Neural crest cell (in vitro differentiated cells): ENCODE results near the gene PTGS1. TPM values are rescaled to one million over a fixed set of nuclear protein-coding genes. Genes with fewer than 3 reads are reported as not detected.
"Not testable (repeated sequence)": the region's sequence is repeated elsewhere in the genome, so short reads cannot be mapped to it uniquely, and the experiment has no call there.

ENCODE experiments used
- DNase-seq: peaks from one replicate; pipeline ENCODE4 v3.0.0; 2021; ENCODE audit warnings: low read depth, mixed read lengths, low spot score
- H3K27ac Mint-ChIP-seq: one replicate; pipeline ENCODE4 v1.8.0; 2021; ENCODE audit warnings: mild to moderate bottlenecking, mixed read lengths; ENCODE audit not compliant: unreplicated experiment
- H3K27me3 Mint-ChIP-seq: 2 replicates; pipeline ENCODE4 v1.8.0; 2021; ENCODE audit warnings: low read depth, mild to moderate bottlenecking, mixed read lengths
- H3K36me3 Mint-ChIP-seq: 2 replicates; pipeline ENCODE4 v1.8.0; 2021; ENCODE audit warnings: low read depth, mild to moderate bottlenecking, mixed read lengths
- H3K4me1 Mint-ChIP-seq: 2 replicates; pipeline ENCODE4 v1.8.0; 2021; ENCODE audit warnings: mixed read lengths
- H3K4me3 Mint-ChIP-seq: one replicate; pipeline ENCODE4 v1.8.0; 2021; ENCODE audit warnings: mild to moderate bottlenecking, mixed read lengths
- H3K9me3 Mint-ChIP-seq: 2 replicates; pipeline ENCODE4 v1.8.0; 2021; ENCODE audit warnings: mixed read lengths
- total RNA-seq: library from RNA; stranded (reverse); gene quantifications from 2 replicates; pipeline ENCODE4 v1.2.1, GENCODE V29; 2021
- TF ChIP-seq, protein P1 (sequence below): fragments of 200-600 bp; sonication (generic); conservative IDR thresholded peaks from 2 replicates; pipeline ENCODE4 v1.5.0; 2021; ENCODE audit warnings: antibody characterized with exemption, mild to moderate bottlenecking

The PTGS1 gene
- total RNA-seq, 1 donor from 2014 or later = 0.37 TPM

GRCh38 chr9:122403381-122404000 is 32.7 kb downstream of the PTGS1 start:
- no peak for DNase-seq
- H3K27ac Mint-ChIP-seq = no peak overlapping the region
- TF ChIP-seq, protein P1, sequence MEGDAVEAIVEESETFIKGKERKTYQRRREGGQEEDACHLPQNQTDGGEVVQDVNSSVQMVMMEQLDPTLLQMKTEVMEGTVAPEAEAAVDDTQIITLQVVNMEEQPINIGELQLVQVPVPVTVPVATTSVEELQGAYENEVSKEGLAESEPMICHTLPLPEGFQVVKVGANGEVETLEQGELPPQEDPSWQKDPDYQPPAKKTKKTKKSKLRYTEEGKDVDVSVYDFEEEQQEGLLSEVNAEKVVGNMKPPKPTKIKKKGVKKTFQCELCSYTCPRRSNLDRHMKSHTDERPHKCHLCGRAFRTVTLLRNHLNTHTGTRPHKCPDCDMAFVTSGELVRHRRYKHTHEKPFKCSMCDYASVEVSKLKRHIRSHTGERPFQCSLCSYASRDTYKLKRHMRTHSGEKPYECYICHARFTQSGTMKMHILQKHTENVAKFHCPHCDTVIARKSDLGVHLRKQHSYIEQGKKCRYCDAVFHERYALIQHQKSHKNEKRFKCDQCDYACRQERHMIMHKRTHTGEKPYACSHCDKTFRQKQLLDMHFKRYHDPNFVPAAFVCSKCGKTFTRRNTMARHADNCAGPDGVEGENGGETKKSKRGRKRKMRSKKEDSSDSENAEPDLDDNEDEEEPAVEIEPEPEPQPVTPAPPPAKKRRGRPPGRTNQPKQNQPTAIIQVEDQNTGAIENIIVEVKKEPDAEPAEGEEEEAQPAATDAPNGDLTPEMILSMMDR = no peak
- H3K27me3 Mint-ChIP-seq = peaks cover 61% of the 10 kb centered on the region
- no peak overlapping the region for H3K4me3 Mint-ChIP-seq
- H3K9me3 Mint-ChIP-seq = peaks cover 7% of the 10 kb centered on the region
- no peaks in the 10 kb centered on the region for H3K36me3 Mint-ChIP-seq
- H3K4me1 Mint-ChIP-seq = no peaks in the 10 kb centered on the region

DNA sequence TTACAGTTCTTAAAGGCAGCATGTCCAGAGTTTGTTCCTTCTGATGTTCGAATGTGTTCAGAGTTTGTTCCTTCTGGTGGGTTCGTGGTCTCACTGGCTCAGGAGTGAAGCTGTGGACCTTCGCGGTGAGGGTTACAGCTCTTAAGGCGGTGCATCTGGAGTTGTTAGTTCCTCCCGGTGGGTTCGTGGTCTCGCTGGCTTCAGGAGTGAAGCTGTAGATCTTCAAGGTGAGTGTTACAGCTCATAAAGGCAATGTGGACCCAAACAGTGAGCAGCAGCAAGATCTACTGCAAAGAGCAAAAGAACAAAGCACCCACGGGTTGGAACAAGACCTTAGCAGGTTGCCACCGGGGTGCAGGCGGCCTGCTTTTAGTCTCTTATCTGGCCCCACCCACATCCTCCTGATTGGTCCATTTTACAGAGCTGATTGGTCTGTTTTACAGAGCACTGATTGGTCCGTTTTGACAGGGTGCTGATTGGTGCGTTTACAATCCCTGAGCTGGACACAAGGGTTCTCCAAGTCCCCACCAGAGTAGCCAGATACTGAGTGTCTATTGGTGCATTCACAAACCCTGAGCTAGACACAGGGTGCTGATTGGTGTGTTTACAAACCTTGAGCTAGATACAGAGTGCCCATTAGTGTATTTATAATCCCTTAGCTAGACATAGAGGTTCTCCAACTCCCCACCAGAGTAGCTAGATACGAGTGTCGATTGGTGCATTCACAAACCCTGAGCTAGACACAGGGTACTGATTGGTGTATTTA is 34.7 kb downstream of the PTGS1 start:
- not testable (repeated sequence) for H3K36me3 Mint-ChIP-seq, H3K4me1 Mint-ChIP-seq, H3K9me3 Mint-ChIP-seq

DNA sequence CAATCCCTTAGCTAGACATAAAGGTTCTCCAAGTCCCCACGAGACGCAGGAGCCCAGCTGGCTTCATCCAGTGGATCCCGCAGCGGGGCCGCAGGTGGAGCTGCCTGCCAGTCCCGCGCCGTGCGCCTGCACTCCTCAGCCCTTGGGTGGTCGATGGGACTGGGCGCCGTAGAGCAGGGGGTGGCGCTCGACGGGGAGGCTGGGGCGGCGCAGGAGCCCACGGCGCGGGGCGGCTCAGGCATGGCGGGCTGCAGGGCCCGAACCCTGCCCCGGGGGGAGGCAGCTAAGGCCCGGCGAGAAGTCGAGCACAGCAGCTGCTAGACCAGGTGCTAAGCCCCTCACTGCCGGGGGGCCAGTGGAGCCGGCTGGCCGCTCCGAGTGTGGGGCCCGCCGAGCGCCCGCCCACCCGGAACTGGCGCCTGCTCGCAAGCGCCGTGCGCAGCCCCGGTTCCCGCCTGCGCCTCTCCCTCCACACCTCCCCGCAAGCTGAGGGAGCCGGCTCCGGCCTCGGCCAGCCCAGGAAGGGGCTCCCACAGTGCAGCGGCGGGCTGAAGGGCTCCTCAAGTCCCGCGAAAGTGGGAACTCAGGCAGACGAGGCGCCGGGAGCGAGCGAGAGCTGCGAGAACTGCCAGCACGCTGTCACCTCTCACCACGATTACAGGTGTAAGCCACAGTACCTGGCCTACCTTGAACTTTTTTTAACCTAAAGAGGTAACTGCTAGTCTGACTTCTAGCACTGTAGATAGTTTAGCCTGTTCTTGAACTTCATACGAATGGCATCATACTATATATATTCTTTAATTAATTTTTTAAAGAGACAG is 35.5 kb downstream of the PTGS1 start:
- no peak for DNase-seq
- TF ChIP-seq, protein P1 = no peak
- no peak overlapping the region for H3K4me3 Mint-ChIP-seq
- H3K27me3 Mint-ChIP-seq = peaks cover 48% of the 10 kb centered on the region
- peaks cover 5% of the 10 kb centered on the region for H3K9me3 Mint-ChIP-seq
- H3K27ac Mint-ChIP-seq = no peak overlapping the region
- H3K36me3 Mint-ChIP-seq = no peaks in the 10 kb centered on the region
- no peaks in the 10 kb centered on the region for H3K4me1 Mint-ChIP-seq

More for the DNA sequence above, 34.7 kb downstream of the PTGS1 start:
- not testable (repeated sequence) for DNase-seq, H3K27ac Mint-ChIP-seq, H3K4me3 Mint-ChIP-seq
- peaks cover 54% of the 10 kb centered on the region for H3K27me3 Mint-ChIP-seq

DNA sequence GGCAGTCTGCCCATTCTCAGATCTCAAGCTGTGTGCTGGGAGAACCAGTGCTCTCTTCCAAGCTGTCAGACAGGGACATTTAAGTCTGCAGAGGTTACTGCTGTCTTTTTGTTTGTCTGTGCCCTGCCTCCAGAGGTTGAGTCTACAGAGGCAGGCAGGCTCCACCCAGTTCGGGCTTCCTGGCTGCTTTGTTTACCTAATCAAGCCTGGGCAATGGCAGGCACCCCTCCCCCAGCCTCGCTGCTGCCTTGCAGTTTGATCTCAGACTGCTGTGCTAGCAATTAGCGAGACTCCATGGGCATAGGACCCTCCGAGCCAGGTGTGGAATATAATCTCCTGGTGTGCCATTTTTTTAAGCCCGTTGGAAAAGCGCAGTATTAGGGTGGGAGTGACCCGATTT is 43.3 kb downstream of the PTGS1 start:
- not testable (repeated sequence) for H3K27ac Mint-ChIP-seq, H3K36me3 Mint-ChIP-seq, DNase-seq, H3K4me1 Mint-ChIP-seq, H3K9me3 Mint-ChIP-seq, H3K4me3 Mint-ChIP-seq
- peaks cover 13% of the 10 kb centered on the region for H3K27me3 Mint-ChIP-seq

DNA sequence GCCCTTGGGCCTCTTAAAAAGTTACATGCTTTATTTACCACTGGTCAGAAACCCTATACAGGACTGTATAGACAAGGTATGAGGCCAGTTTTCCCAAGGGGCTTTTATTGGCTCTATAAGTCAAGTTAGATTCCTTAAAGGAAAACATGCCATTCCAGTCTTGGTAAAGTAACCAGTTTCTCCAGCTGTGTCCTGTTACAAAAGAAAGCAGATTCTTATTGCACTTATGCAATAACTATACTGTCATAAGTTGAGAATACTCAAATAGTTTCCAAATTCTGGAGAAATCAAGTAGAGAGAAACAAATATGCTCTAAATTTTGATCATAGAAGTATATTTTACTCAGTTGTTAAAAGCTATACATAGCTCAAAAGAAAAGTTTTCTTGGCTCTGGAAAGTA is 47.2 kb downstream of the PTGS1 start:
- TF ChIP-seq, protein P1 = no peak
- no peak overlapping the region for H3K27ac Mint-ChIP-seq
- peaks cover 9% of the 10 kb centered on the region for H3K27me3 Mint-ChIP-seq
- H3K4me3 Mint-ChIP-seq = no peak overlapping the region
- peaks cover 24% of the 10 kb centered on the region for H3K9me3 Mint-ChIP-seq
- no peak for DNase-seq
- no peaks in the 10 kb centered on the region for H3K4me1 Mint-ChIP-seq
- H3K36me3 Mint-ChIP-seq = peaks cover 11% of the 10 kb centered on the region

DNA sequence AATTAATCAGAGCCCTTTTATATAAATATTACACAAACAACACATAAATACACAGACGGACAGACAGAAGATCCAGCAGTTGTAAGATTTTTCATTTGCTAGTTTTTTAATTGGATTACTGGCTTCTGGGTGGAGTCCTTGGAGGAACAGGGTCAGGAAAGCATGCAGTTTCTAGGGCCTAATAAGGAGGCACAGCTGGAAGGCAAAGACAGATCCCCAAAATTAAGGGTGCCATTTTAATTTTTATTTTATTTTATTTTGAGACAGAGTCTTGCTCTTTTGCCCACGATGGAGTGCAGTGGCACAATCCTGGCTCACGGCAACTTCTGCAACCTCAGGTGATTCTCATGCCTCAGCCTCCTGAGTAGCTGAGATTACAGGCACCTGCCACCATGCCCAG is 49.5 kb downstream of the PTGS1 start:
- TF ChIP-seq, protein P1 = no peak
- no peak overlapping the region for H3K4me3 Mint-ChIP-seq

More for the DNA sequence above, 49.5 kb downstream of the PTGS1 start:
- no peak for DNase-seq
- Mint-ChIP-seq H3K4me1 (no peaks in the 10 kb centered on the region), H3K27ac (no peak overlapping the region), H3K27me3 (peaks cover 20% of the 10 kb centered on the region), H3K9me3 (peaks cover 26% of the 10 kb centered on the region), H3K36me3 (peaks cover 11% of the 10 kb centered on the region)
